Measurements from ENCODE around the gene MYLIP. TPM values are rescaled to one million over a fixed set of nuclear protein-coding genes. Genes with fewer than 3 reads are reported as not detected.

The MYLIP gene
- polyA plus RNA-seq, 1 experiment, result 6.5 TPM

- ChIA-PET CTCF (interaction anchor here (1.1 kb wide), 1 partner anchor 9 kb away, joined by 3 read pairs; no protein-coding TSS in a partner anchor), POLR2A (interaction anchor here (0.6 kb wide), 1 partner anchor 9 kb away, joined by 15 read pairs; no protein-coding TSS in a partner anchor)
- Histone ChIP-seq H3K27me3 (ENCODE audit: control insufficient read depth, insufficient read depth, low read length) (peaks cover 15% of the 10 kb centered on the region), H3K36me3 (ENCODE audit: control insufficient read depth, insufficient read depth, low read length) (no peaks in the 10 kb centered on the region), H3K4me3 (ENCODE audit: low read depth, low read length) (no peak overlapping the region)
- no peak for DNase-seq (ENCODE audit: low read depth)
- TF ChIP-seq, protein P1, sequence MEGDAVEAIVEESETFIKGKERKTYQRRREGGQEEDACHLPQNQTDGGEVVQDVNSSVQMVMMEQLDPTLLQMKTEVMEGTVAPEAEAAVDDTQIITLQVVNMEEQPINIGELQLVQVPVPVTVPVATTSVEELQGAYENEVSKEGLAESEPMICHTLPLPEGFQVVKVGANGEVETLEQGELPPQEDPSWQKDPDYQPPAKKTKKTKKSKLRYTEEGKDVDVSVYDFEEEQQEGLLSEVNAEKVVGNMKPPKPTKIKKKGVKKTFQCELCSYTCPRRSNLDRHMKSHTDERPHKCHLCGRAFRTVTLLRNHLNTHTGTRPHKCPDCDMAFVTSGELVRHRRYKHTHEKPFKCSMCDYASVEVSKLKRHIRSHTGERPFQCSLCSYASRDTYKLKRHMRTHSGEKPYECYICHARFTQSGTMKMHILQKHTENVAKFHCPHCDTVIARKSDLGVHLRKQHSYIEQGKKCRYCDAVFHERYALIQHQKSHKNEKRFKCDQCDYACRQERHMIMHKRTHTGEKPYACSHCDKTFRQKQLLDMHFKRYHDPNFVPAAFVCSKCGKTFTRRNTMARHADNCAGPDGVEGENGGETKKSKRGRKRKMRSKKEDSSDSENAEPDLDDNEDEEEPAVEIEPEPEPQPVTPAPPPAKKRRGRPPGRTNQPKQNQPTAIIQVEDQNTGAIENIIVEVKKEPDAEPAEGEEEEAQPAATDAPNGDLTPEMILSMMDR (IDR thresholded peaks at IDR 0.05; ENCODE audit: insufficient read depth, low read depth, low read length), result no peak
Observed at GRCh38 chr6:16121339-16121738, 7.5 kb upstream of the MYLIP start.

- POLR2A ChIA-PET, result no interaction called here
- H3K27me3 ChIP-seq (ENCODE audit: control insufficient read depth, insufficient read depth, low read length), result peaks cover 21% of the 10 kb centered on the region
- no peaks in the 10 kb centered on the region for H3K36me3 ChIP-seq (ENCODE audit: control insufficient read depth, insufficient read depth, low read length)
- CTCF ChIA-PET, result interaction anchor here (1.1 kb wide), 1 partner anchor 10 kb away, joined by 3 read pairs; no protein-coding TSS in a partner anchor
- TF ChIP-seq, protein P1 (IDR thresholded peaks at IDR 0.05; ENCODE audit: insufficient read depth, low read depth, low read length), result no peak
- DNase-seq (ENCODE audit: low read depth), result no peak
- H3K4me3 ChIP-seq (ENCODE audit: low read depth, low read length), result no peak overlapping the region
Observed at GRCh38 chr6:16122197-16122596, 6.7 kb upstream of the MYLIP start.

DNA sequence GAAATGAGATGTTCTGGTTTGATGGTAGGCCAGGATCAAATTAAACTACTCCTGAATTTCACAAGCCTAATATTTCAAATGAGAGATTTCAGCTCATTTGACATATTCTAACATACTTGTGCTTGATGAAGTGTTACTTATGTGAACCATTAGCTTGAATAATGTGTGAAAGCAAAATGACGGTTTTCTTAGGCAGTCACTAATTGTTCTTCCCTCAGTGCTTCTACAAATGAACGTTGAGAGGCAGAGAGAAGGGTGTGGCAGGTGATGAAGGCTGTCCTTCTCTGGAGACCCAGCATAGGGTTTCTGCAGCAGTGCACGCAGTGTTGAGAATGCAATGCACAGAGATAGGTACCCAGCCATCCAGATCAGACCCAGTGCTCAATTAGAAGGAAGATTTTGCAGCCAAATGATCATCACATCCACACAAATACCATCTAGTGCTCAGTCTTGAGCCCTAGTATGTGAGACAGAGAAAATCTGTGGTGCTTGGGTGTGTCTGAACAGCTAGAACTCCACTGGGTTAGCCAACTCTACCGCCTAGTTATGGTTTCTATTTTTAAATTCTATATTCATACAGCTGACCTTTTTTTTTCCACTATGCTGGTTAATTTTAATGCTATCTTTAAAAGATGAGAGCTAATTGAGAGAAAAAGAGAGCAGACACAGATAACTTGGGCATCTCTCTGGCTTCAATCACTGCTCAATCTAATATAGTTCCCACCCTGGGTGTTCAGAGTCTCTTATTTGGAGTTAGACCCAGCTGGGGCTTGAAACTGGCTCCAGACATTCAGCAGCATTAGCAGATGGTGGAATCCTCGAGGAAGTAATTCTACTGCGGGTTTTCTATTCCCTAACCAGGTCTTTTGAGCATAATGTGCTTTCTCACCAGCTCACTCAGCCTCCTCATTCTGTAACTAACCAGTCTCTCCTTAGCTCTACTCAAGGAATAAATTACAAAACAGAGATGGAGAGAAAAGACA, 4.4 kb upstream of the MYLIP start:
- TF ChIP-seq, protein P1 (IDR thresholded peaks at IDR 0.05; ENCODE audit: insufficient read depth, low read depth, low read length), result no peak
- peaks cover 27% of the 10 kb centered on the region for H3K27me3 ChIP-seq (ENCODE audit: control insufficient read depth, insufficient read depth, low read length)
- no peaks in the 10 kb centered on the region for H3K36me3 ChIP-seq (ENCODE audit: control insufficient read depth, insufficient read depth, low read length)
- ChIA-PET CTCF (no interaction called here), POLR2A (no interaction called here)
- H3K4me3 ChIP-seq (ENCODE audit: low read depth, low read length), result no peak overlapping the region
- DNase-seq (ENCODE audit: low read depth), result no peak

DNA sequence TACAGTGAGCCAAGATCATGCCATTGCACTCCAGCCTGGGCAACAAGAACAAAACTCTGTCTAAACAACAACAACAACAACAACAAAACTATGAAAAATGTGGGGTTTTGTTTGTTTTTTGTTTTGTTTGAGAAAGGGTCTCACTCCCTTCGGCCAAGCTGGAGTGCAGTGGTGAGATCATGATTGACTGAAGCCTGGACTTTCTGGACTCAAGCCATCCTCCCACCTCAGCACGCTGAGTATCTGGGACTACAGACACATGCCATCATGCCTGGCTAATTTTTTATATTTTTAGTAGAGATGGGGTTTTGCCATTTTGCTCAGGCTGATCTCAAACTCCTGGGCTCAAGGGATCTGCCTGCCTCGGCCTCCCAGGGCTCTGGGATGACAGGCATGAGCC, 2.8 kb upstream of the MYLIP start:
- Histone ChIP-seq H3K27me3 (ENCODE audit: control insufficient read depth, insufficient read depth, low read length) (peaks cover 29% of the 10 kb centered on the region), H3K4me3 (ENCODE audit: low read depth, low read length) (no peak overlapping the region), H3K36me3 (ENCODE audit: control insufficient read depth, insufficient read depth, low read length) (no peaks in the 10 kb centered on the region)
- TF ChIP-seq, protein P1 (IDR thresholded peaks at IDR 0.05; ENCODE audit: insufficient read depth, low read depth, low read length), result no peak
- no peak for DNase-seq (ENCODE audit: low read depth)
- CTCF ChIA-PET, result no interaction called here
- POLR2A ChIA-PET, result no interaction called here

GRCh38 chr6:16126861-16127260, 2.0 kb upstream of the MYLIP start:
- Histone ChIP-seq H3K27me3 (ENCODE audit: control insufficient read depth, insufficient read depth, low read length) (peaks cover 29% of the 10 kb centered on the region), H3K4me3 (ENCODE audit: low read depth, low read length) (no peak overlapping the region), H3K36me3 (ENCODE audit: control insufficient read depth, insufficient read depth, low read length) (no peaks in the 10 kb centered on the region)
- ChIA-PET POLR2A (no interaction called here), CTCF (interaction anchor here (1.1 kb wide), 1 partner anchor 56 kb away, joined by 3 read pairs; no protein-coding TSS in a partner anchor)
- TF ChIP-seq, protein P1 (IDR thresholded peaks at IDR 0.05; ENCODE audit: insufficient read depth, low read depth, low read length), result no peak
- no peak for DNase-seq (ENCODE audit: low read depth)

Data from BJ (cell line).